ENCODE results near the gene NDUFV3.
"Not testable (repeated sequence)": the region's sequence is repeated elsewhere in the genome, so short reads cannot be mapped to it uniquely, and the experiment has no call there.

The NDUFV3 gene

DNA sequence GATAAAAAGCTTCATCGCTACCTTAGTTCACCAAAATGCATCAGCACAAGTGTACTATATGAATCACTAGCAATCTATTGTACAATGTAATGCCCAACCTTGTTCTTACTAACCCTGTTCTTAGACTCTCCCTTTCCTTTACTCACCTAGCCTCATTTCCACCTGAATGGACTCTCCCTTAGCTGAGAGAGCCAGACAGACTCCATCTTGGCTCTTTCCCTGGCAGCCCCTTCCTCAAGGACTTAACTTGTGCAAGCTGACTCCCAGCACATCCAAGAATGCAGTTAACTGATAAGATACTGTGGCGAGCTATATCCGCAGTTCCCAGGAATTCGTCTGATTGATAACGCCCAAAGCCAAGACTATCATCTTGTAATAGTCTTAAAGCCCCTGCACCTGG is 43.3 kb downstream of the NDUFV3 start:
- DNase-seq (ENCODE audit: low spot score) = not testable (repeated sequence)

DNA sequence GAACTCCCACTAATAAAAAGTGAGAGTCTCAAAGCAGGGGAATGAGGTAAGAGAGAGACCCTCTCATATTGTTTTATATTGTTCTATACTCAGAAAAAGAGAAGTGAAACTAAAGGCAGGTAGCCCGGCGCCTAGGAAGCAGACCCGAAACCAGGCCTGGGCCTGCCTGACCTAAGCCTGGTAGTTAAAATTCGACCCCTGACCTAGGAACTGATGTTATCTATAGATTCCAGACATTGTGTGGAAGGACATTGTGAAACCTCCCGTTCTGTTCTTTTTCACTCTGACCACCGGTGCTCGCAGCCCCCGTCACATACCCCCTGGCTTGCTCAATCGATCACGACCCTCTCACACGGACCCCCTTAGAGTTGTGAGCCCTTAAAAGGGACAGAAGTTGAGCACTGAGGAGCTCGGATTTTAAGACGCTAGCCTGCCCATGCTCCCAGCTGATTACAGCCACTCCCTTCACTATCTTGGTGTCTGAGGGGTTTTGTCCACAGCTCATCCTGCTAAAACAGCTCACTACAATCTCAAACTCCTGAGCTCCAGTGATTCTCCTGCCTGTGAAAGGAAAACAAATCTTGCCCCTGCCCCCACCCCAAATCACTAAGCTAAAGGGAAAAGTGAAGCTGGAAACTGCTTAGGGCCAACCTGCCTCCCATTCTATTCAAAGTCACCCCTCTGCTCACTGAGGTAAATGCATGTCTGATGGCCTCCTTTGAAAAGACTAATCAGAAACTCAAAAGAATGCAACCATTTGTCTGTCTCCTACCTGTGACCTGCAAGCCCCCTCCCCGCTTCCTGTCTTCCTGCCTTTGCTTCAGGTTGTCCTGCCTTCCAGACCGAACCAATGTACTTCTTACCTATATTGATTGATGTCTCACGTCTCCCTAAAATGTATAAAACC is 44.2 kb downstream of the NDUFV3 start:
- DNase-seq (ENCODE audit: low spot score) = not testable (repeated sequence)

DNA sequence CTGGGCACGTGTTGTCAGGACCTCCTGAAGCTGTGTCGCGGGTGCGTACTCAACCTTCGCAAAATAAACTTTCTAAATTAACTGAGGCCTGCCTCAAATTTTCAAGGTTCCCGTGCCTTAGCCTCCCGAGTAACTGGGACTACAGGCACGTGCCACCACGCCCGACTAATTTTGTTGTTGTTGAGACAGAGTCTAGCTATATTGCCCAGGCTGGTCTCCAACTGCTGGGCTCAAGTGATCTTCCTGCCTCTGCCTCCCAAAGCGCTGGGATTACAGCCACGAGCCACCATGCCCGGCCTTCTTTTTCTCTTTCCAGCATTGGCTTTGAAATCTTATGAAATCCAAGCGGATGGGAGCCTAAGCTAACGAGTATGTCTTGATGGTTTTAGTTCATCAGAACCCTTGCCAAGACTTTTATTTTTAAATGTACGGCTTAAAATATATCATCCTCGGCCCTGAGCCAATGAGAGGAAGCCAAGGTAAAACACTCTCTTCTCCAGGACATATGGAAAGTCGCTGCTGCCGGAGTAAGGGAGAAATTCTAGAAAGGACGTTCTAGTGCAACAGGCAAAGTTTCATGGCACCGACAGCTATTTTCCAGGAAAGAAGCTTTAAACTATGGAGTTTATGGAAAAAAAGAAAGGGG is 45.0 kb downstream of the NDUFV3 start:
- DNase-seq (ENCODE audit: low spot score) = no peak

DNA sequence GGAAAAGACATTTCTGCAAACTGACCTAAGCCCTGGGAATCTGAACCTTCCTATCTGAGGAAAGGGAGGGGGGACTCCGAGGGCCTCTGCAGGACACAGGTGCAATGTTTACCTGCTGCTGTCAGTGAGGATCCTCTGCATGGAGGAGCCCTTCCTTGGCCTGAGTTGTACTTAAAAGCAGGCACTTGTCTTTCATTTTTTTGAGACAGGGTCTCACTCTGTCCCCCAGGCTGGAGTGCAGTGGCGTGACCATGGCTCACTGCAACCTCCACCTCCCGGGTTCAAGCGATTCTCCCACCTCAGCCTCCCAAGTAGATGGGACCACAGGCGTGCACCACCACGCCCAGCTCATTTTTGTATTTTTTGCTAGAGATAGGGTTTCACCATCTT is 45.5 kb downstream of the NDUFV3 start:
- not testable (repeated sequence) for DNase-seq (ENCODE audit: low spot score)

DNA sequence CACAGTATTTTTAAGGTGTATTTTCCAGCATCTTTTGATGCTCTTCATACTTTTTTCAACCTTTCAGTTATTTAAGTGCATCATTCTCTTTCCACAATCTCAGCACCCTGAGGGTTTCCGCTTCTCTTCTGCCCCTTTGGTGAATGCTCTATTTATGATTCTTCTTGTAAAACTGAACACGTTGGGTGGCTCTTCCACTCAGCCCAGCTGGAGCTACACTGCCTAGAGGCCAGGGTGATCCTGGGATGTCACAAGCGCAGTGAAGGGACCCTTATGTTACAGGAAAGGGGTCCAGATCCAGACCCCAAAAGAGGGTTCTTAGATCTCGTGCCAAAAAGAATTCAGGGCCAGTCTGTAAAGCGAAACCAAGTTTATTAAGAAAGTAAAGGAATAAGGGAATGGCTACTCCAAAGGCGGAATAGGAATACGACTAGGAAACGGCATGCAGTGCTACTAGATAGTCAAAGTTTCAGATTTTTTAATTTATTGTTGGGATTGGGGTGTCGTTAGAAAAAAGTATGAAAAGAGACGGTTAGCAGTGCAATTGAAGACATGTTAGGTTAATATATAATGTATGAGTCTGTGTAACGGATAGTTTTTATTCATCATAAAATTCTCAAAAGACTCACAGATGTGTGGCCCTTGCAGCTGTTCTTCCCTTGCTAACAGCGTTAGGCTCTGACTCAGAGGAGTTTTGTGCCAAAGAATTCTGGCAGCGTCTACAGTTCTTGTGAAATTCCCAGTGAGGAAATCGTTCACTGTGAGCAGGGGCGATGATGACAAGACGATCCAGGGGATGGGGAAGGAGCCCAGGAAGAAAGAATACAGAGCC is 46.7 kb downstream of the NDUFV3 start:
- DNase-seq (ENCODE audit: low spot score) = no peak

DNA sequence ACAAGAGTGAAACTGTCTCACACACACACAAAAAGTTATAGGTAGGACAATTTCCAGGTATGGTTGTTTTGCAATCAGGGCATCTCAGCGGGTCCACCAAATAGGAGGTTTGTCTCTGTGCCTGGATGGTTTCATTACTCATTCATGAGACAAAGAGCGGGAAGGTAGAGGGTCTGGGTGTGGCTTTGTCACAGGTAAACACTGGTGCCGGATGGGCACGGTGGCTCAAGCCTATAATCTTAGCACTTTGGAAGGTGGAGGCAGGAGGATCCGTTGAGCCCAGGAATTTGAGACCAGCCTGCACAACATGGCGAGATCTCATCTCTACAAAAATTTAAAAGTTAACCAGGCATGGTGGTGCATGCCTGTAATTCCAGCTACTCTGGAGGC is 48.6 kb downstream of the NDUFV3 start:
- DNase-seq (ENCODE audit: low spot score) = no peak

DNA sequence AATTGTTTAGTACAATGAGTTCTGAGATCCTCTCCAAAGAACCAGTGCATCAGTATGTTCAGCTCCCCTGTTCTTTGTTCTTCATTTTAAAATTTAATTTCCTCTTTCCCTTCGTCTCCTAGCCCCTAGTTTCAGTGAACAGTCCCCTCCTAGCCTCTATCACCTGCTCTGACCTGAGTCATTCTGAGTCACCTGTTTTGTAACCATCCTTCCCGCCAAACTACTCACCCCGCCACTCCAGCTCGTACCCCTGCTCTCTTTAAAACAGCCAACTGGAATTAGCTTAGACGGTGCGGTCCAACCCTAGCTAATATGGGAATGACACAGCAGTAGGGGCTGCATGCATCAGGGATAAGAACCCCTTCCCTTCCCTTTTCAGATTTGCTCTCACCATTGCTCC is 49.1 kb downstream of the NDUFV3 start:
- no peak for DNase-seq (ENCODE audit: low spot score)

DNA sequence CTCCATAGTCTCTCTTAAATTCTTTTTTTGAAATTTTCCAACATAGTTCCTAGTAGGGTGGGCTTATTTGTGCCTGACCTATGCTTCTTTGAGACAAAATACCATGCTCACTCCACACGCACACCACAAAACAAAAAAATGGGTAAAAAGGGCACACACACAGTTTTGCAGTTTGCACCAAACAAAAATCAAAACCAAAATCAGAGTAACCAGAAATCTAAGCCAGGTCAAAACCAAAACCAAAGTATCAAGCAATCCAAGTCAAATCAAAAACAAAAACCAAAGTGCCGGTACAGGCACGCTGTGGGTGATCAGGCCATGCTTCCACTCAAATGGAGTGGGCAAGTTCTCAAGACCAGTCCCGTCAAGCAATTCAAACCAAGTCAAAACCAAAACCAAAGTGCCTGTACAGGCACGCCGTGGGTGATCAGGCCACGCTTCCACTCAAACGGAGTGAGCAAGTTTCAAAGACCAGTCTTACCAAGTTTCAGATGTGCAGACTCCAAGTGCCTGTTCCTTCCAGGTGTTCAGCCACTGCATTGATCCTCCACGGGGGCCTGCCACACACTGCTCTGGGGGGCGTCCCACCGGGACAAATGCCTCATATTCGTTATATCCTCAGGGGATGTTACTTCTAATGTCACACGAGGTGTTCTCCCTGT is 56.1 kb downstream of the NDUFV3 start:
- DNase-seq (ENCODE audit: low spot score) = not testable (repeated sequence)

DNA sequence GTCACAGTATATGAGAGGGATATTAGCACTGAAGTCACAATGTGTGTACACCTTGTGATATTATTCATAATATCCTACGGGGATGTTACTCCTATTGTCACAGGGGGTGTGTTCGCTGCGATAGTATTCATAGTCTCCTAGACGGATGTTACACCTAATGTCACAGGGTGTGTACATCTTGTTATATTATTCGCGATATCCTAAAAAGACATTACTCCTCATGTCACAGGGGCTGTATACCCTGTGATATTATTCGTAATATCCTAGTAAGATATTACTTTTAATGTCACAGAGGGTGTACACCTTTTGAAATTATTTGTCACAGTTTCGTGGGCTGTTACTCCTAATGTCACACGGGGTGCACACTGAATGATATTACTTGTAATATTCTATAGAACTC is 58.1 kb downstream of the NDUFV3 start:
- not testable (repeated sequence) for DNase-seq (ENCODE audit: low spot score)

DNA sequence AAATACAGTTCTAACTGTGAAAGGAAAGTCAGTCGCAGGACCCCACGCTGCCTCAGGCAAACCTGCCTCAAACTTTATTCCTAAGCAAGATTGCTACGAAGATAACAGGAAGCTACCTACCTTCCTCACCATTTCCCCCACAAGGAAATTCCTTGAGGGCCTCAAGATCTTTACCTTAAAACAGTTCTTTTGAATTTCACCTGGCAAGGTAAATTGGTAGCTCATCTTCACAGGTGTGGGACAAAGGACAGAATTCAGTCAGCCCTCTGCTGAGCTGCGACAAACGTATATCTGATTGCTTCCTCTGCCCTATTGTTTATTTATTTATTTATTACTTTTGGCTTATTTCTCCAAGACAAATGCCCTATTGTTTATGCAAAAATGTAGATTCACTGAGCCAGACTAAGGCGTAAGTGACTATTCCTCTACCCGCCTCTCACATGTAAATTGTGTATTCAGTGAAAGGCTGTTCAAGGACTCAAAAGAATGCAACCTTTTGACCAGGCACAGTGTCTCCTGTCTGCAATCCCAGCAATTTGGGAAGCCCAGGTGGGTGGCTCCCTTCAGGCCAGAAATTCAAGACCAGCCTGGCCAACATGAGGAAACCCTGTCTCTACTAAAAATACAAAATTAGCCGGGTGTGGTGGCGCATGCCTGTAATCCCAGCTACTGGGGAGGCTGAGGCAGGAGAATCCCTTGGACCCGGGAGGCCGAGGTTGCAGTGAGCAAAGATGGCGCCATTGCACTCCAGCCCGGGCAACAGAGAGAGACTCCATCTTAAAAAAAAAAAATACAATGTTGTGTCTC is 63.9 kb downstream of the NDUFV3 start:
- no peak for DNase-seq (ENCODE audit: low spot score)

DNA sequence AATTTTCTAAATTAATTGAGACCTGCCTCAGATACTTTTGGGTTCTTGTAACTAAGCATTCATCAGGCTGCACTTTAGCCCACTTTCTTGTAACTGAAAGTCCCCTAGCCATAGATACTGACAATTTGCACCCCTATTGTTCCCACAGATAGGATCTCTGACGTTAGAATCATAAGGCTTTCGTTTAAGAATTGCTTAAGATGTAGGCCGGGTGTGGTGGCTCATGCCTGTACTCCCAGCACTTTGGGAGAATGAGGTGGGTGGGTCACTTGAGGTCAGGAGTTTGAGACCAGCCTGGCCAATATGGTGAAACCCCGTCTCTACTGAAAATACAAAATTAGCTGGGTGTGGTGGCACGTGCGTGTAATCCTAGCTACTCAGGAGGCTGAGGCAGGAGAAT is 65.0 kb downstream of the NDUFV3 start:
- not testable (repeated sequence) for DNase-seq (ENCODE audit: low spot score)

DNA sequence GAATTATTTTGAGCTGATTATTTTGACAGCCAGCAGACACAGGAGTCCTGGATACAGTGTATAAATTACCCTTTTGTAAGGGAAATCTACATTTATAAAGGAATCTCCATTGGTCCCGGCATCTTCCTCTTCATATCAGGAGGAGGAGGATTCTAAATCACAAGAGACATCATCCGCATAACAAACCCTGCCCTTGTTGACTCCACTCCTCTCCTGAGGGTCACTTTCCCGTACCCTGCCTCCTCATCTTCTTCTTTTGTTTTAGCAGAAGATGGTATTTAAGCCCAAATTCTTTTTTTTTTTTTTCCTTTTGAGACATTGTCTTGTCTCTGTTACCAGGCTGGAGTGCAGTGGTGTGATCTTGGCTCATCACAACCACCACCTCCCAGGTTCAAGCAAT is 66.6 kb downstream of the NDUFV3 start:
- no peak for DNase-seq (ENCODE audit: low spot score)

DNA sequence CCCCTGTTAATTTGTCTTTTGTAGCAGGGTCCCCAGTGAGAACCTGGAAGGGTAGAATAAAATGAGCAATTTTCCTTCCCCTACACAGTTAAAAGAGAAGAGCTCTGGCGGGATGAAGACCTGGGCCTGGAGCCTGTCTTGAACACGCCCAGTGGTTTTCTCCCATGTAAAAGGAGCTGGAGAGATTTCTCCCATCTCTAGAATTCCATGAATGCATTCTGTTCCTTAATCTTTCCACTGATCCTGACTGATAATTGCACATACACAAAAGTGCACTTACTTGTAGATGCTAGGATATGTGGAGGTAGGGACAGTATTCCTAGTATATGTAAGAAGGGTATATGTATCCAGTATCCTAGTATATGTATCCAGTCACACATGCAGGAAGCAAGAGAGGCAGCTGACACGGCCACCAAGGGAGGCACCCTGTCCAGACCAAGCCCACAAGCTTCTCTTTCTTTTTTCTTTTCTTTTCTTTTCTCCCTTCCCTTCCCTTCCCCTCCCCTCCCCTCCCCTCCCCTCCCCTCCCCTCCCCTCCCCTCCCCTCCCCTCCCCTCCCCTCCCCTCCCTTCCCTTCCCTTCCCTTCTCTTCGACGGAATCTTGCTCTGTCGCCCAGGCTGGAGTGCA is 69.4 kb downstream of the NDUFV3 start:
- DNase-seq (ENCODE audit: low spot score) = no peak
